Measurements from ENCODE around the gene ASPSCR1. TPM values are rescaled to one million over a fixed set of nuclear protein-coding genes. Genes with fewer than 3 reads are reported as not detected.

The ASPSCR1 gene
- total and polyA plus RNA-seq, 9 of the 15 experiments (the other 6 are each of a cell fraction or from before 2014, with no cell fraction given) = 0.90 to 36.9 (median 11.6) TPM

DNA sequence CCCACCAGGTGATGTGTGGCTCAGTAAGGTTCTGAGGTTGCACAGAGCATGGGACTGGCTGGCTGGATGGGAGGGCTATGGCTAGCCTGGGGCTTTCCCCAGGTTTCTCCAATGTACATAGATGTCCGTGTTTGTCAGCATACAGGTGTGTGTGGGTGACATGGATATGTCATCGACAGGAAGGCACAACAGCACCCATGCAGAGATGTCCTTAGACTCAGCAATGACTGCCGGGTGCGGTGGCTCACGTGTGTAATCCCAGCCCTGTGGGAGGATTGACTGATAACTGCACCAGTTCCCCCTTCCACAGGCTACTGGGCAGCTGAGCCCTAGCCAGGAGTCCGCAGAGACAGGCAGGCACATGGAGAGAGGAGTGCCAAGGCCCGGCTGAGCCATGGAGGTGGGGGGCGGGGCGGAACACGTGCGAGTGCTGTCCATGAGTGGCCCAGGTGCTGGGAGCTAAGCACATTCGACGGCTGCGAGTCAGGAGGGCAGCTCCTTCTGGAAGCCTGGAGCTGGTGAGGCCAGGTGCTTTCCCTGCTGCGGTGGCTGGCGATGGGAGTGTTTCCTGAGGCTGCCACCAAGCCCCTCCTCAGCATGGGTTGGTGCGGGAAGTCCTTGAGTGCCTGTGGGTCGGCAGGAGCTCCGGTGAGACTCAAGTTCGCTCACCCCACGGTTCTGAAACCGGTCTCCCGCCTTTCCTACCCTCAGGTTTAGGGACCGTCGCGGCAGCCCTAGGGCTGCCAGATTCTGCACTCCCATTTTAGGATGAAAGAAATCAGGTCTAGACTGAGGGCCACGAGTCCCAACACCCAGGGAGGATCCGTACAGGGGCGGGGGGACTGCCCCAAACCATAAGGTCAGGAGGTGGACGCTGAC is 858 bp upstream of the ASPSCR1 start (continued):
- TF ChIP-seq, protein P1, sequence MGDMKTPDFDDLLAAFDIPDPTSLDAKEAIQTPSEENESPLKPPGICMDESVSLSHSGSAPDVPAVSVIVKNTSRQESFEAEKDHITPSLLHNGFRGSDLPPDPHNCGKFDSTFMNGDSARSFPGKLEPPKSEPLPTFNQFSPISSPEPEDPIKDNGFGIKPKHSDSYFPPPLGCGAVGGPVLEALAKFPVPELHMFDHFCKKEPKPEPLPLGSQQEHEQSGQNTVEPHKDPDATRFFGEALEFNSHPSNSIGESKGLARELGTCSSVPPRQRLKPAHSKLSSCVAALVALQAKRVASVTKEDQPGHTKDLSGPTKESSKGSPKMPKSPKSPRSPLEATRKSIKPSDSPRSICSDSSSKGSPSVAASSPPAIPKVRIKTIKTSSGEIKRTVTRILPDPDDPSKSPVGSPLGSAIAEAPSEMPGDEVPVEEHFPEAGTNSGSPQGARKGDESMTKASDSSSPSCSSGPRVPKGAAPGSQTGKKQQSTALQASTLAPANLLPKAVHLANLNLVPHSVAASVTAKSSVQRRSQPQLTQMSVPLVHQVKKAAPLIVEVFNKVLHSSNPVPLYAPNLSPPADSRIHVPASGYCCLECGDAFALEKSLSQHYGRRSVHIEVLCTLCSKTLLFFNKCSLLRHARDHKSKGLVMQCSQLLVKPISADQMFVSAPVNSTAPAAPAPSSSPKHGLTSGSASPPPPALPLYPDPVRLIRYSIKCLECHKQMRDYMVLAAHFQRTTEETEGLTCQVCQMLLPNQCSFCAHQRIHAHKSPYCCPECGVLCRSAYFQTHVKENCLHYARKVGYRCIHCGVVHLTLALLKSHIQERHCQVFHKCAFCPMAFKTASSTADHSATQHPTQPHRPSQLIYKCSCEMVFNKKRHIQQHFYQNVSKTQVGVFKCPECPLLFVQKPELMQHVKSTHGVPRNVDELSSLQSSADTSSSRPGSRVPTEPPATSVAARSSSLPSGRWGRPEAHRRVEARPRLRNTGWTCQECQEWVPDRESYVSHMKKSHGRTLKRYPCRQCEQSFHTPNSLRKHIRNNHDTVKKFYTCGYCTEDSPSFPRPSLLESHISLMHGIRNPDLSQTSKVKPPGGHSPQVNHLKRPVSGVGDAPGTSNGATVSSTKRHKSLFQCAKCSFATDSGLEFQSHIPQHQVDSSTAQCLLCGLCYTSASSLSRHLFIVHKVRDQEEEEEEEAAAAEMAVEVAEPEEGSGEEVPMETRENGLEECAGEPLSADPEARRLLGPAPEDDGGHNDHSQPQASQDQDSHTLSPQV (IDR thresholded peaks at IDR 0.05) = peak; percentile 96
- TF ChIP-seq HDAC6 (IDR thresholded peaks at IDR 0.05; ENCODE audit: low read depth, low read length) = no peak
- TF ChIP-seq CHD4 (IDR thresholded peaks at IDR 0.05; ENCODE audit: insufficient read depth, insufficient replicate concordance, low read depth, low read length, poor library complexity, severe bottlenecking) = no peak
- TF ChIP-seq, protein P2, sequence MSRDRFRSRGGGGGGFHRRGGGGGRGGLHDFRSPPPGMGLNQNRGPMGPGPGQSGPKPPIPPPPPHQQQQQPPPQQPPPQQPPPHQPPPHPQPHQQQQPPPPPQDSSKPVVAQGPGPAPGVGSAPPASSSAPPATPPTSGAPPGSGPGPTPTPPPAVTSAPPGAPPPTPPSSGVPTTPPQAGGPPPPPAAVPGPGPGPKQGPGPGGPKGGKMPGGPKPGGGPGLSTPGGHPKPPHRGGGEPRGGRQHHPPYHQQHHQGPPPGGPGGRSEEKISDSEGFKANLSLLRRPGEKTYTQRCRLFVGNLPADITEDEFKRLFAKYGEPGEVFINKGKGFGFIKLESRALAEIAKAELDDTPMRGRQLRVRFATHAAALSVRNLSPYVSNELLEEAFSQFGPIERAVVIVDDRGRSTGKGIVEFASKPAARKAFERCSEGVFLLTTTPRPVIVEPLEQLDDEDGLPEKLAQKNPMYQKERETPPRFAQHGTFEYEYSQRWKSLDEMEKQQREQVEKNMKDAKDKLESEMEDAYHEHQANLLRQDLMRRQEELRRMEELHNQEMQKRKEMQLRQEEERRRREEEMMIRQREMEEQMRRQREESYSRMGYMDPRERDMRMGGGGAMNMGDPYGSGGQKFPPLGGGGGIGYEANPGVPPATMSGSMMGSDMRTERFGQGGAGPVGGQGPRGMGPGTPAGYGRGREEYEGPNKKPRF (IDR thresholded peaks at IDR 0.05; ENCODE audit: low read depth, low read length) = no peak
- no peak for TF ChIP-seq NR3C1 (CRISPR knock-in tag; IDR thresholded peaks at IDR 0.05)
- no peak for TF ChIP-seq KAT8 (IDR thresholded peaks at IDR 0.05; ENCODE audit: low read depth)
- TF ChIP-seq, protein P3, sequence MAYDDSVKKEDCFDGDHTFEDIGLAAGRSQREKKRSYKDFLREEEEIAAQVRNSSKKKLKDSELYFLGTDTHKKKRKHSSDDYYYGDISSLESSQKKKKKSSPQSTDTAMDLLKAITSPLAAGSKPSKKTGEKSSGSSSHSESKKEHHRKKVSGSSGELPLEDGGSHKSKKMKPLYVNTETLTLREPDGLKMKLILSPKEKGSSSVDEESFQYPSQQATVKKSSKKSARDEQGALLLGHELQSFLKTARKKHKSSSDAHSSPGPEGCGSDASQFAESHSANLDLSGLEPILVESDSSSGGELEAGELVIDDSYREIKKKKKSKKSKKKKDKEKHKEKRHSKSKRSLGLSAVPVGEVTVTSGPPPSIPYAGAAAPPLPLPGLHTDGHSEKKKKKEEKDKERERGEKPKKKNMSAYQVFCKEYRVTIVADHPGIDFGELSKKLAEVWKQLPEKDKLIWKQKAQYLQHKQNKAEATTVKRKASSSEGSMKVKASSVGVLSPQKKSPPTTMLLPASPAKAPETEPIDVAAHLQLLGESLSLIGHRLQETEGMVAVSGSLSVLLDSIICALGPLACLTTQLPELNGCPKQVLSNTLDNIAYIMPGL (CRISPR knock-in tag; IDR thresholded peaks at IDR 0.05) = no peak
- 0 out of 2 replicates have a peak, but pooled peaks have one; percentile 10 for TF ChIP-seq POLR2A (conservative IDR thresholded peaks at IDR 0.05)
- TF ChIP-seq, protein P4, sequence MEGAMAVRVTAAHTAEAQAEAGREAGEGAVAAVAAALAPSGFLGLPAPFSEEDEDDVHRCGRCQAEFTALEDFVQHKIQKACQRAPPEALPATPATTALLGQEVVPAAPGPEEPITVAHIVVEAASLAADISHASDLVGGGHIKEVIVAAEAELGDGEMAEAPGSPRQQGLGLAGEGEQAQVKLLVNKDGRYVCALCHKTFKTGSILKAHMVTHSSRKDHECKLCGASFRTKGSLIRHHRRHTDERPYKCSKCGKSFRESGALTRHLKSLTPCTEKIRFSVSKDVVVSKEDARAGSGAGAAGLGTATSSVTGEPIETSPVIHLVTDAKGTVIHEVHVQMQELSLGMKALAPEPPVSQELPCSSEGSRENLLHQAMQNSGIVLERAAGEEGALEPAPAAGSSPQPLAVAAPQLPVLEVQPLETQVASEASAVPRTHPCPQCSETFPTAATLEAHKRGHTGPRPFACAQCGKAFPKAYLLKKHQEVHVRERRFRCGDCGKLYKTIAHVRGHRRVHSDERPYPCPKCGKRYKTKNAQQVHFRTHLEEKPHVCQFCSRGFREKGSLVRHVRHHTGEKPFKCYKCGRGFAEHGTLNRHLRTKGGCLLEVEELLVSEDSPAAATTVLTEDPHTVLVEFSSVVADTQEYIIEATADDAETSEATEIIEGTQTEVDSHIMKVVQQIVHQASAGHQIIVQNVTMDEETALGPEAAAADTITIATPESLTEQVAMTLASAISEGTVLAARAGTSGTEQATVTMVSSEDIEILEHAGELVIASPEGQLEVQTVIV (CRISPR knock-in tag; IDR thresholded peaks at IDR 0.05; ENCODE audit: borderline replicate concordance) = no peak
- no peak for TF ChIP-seq HNRNPK (IDR thresholded peaks at IDR 0.05; ENCODE audit: low read depth, low read length, poor library complexity, severe bottlenecking)
- TF ChIP-seq KHSRP (IDR thresholded peaks at IDR 0.05) = no peak
- peak; percentile 60 for TF ChIP-seq SMAD4 (CRISPR knock-in tag; conservative IDR thresholded peaks at IDR 0.05)
- no peak for TF ChIP-seq ZNF436 (CRISPR knock-in tag; IDR thresholded peaks at IDR 0.05)
- TF ChIP-seq ZNF124 (CRISPR knock-in tag; IDR thresholded peaks at IDR 0.05) = no peak
- no peak for TF ChIP-seq CBX2 (IDR thresholded peaks at IDR 0.05; ENCODE audit: insufficient read depth, low read length, poor library complexity, severe bottlenecking)
- no peak for TF ChIP-seq FOXJ3 (CRISPR knock-in tag; IDR thresholded peaks at IDR 0.05)

Data from K562 (cell line).